HepG2 (cell line): ENCODE data around the gene RAB30. TPM values are rescaled to one million over a fixed set of nuclear protein-coding genes. Genes with fewer than 3 reads are reported as not detected.
A peak's percentile ranks its signal among the peaks of the same experiment; 100 is the strongest.

Source experiments
- ATAC-seq: fragments of 200-7000 bp; cut with Tn5 transposase; 3 replicates; pipeline ENCODE4 v1.9.1; 2020; ENCODE audit warnings: mild to moderate bottlenecking, moderate library complexity
- BruUV-seq: library from RNA; stranded (reverse); fragments of 400-500 nt; replicated peaks from 2 replicates; lab custom pipeline; 2021; lab: Mats Ljungman, UMichigan
- CTCF ChIA-PET: fragments of 300-600 bp; formaldehyde crosslinking; extraction: SDS; loops from one replicate; lab custom pipeline; 2021; ENCODE audit warnings: low total read pairs, inconsistent platforms, low intra/inter-chr PET ratio; lab: Yijun Ruan, JAX
- POLR2A ChIA-PET: fragments of 350-600 bp; sonication (Branson Sonifier 250); formaldehyde crosslinking; loops from one replicate; lab custom pipeline; 2020; ENCODE audit warnings: antibody characterized with exemption, inconsistent platforms; lab: Yijun Ruan, JAX
- DNase-seq: peaks from one replicate; pipeline ENCODE4 v3.0.0-alpha.2; 2015; ENCODE audit warnings: low spot score
- FAIRE-seq: peaks from 3 replicates; lab custom pipeline; 2011; peaks lifted over from hg19 to GRCh38; lab: Jason Lieb, UNC
- H2AFZ ChIP-seq: one replicate; pipeline ENCODE4 v1.6.1; 2011; ENCODE audit warnings: low read length, inconsistent platforms
- H3K27ac ChIP-seq: fragments of 300-600 bp; 3 replicates; pipeline ENCODE4 v1.8.0; 2011; ENCODE audit warnings: mixed run types, mild to moderate bottlenecking, mixed read lengths, low read length, inconsistent platforms; ENCODE audit not compliant: insufficient read depth; ENCODE audit errors: extremely low read length
- H3K27me3 ChIP-seq, 2 experiments: fragments of 200-600 bp in 1 of 2; 2 replicates in 1 of 2; 3 replicates in 1 of 2; pipeline versions ENCODE4 v1.6.0 to v1.8.0; 2011; ENCODE audit warnings: low read length in 2 of 2, mild to moderate bottlenecking in 2 of 2, moderate library complexity in 2 of 2, inconsistent platforms in 1 of 2; ENCODE audit not compliant: insufficient read depth in 2 of 2, control insufficient read depth in 1 of 2
- H3K36me3 ChIP-seq, 2 experiments: fragments of 200-600 bp in 1 of 2; replicated peaks in 1 of 2; 2 replicates in 1 of 2; 3 replicates in 1 of 2; pipeline versions ENCODE4 v1.5.1 to v1.8.0; 2011; ENCODE audit warnings: low read length in 2 of 2, inconsistent platforms in 1 of 2; ENCODE audit not compliant: insufficient read depth in 2 of 2, control insufficient read depth in 1 of 2
- H3K4me1 ChIP-seq: 2 replicates; pipeline ENCODE4 v1.5.1; 2012; ENCODE audit warnings: low read length, inconsistent platforms; ENCODE audit not compliant: insufficient read depth
- H3K4me2 ChIP-seq: 2 replicates; pipeline ENCODE4 v1.6.0; 2011; ENCODE audit warnings: low read depth, low read length, inconsistent platforms
- H3K4me3 ChIP-seq, 3 experiments: fragments of 200-600 bp in 1 of 3; sonication (generic), shearing (Covaris generic) in 1 of 3; replicated peaks in 1 of 3; 2 replicates each; pipeline ENCODE4 v1.5.1; 2011 to 2016; ENCODE audit warnings: low read length in 3 of 3, inconsistent platforms in 2 of 3, low read depth in 2 of 3, mild to moderate bottlenecking in 2 of 3, control low read depth in 1 of 3, mixed read lengths in 1 of 3; ENCODE audit not compliant: insufficient read depth in 1 of 3
- H3K79me2 ChIP-seq: one replicate; pipeline ENCODE4 v1.6.1; 2011; ENCODE audit warnings: low read length, inconsistent platforms; ENCODE audit not compliant: insufficient read depth
- H3K9ac ChIP-seq: 2 replicates; pipeline ENCODE4 v1.6.0; 2011; ENCODE audit warnings: mild to moderate bottlenecking, low read depth, low read length, inconsistent platforms; ENCODE audit not compliant: insufficient read depth
- H3K9me3 ChIP-seq: 2 replicates; pipeline ENCODE4 v1.5.1; 2012; ENCODE audit warnings: mild to moderate bottlenecking, low read length
- H4K20me1 ChIP-seq: 2 replicates; pipeline ENCODE4 v1.6.0; 2011; ENCODE audit warnings: inconsistent platforms, mild to moderate bottlenecking, low read length, moderate library complexity; ENCODE audit not compliant: insufficient read depth
- CENPT ChIP-seq: sonication (generic); formaldehyde crosslinking; IDR thresholded peaks from 2 replicates; pipeline ENCODE4 v1.8.0; 2022; ENCODE audit warnings: low read depth, mild to moderate bottlenecking, moderate library complexity, missing genetic modification reagents
- E2F2 ChIP-seq: sonication (generic); formaldehyde crosslinking; IDR thresholded peaks from 2 replicates; pipeline ENCODE4 v1.4.0; 2020; ENCODE audit warnings: missing genetic modification reagents, borderline replicate concordance
- MAFF ChIP-seq: IDR thresholded peaks from 2 replicates; pipeline ENCODE4 v1.6.1; 2011; ENCODE audit warnings: low read depth, low read length, improper control_type of control experiment
- MAFK ChIP-seq, 2 experiments: IDR thresholded peaks in 1 of 2; conservative IDR thresholded peaks in 1 of 2; 2 replicates each; pipeline ENCODE4 v1.6.1; 2011; ENCODE audit warnings: improper control_type of control experiment in 2 of 2, low read length in 2 of 2
- NFIB ChIP-seq: sonication (generic); formaldehyde crosslinking; IDR thresholded peaks from 2 replicates; pipeline ENCODE4 v1.9.0; 2021; ENCODE audit warnings: missing genetic modification reagents, mild to moderate bottlenecking, borderline replicate concordance
- SOX13 ChIP-seq, 3 experiments: fragments of 450-650 bp in 1 of 3; sonication (generic) in 1 of 3; formaldehyde crosslinking in 1 of 3; IDR thresholded peaks in 2 of 3; conservative IDR thresholded peaks in 1 of 3; 2 replicates each; pipeline versions ENCODE4 v1.5.0 to v1.6.1; 2016 to 2020; ENCODE audit warnings: antibody characterized with exemption in 1 of 3, mild to moderate bottlenecking in 1 of 3, missing compliant biosample characterization in 1 of 3, missing genetic modification reagents in 1 of 3, moderate library complexity in 1 of 3
- TSC22D2 ChIP-seq: sonication (generic); formaldehyde crosslinking; IDR thresholded peaks from 2 replicates; pipeline ENCODE4 v1.5.1; 2020; ENCODE audit warnings: missing genetic modification reagents, mild to moderate bottlenecking, borderline replicate concordance
- ZFX ChIP-seq: sonication (generic); formaldehyde crosslinking; IDR thresholded peaks from 2 replicates; pipeline ENCODE4 v1.4.0; 2020; ENCODE audit warnings: mild to moderate bottlenecking, low read depth, missing genetic modification reagents, moderate library complexity
- ZNF333 ChIP-seq: sonication (generic); formaldehyde crosslinking; IDR thresholded peaks from 2 replicates; pipeline ENCODE4 v1.4.0; 2020; ENCODE audit warnings: mild to moderate bottlenecking, missing genetic modification reagents, borderline replicate concordance
- ZNF576 ChIP-seq: sonication (generic); formaldehyde crosslinking; IDR thresholded peaks from 2 replicates; pipeline ENCODE4 v1.4.0; 2020; ENCODE audit warnings: mild to moderate bottlenecking, missing genetic modification reagents
- ZNF639 ChIP-seq: conservative IDR thresholded peaks from 2 replicates; pipeline ENCODE4 v1.6.1; 2018; ENCODE audit warnings: missing genetic modification reagents
- ZNF713 ChIP-seq: sonication (generic); formaldehyde crosslinking; IDR thresholded peaks from 2 replicates; pipeline ENCODE4 v1.4.0; 2020; ENCODE audit warnings: mild to moderate bottlenecking, missing genetic modification reagents
- ZNF782 ChIP-seq: sonication (generic); formaldehyde crosslinking; IDR thresholded peaks from 2 replicates; pipeline ENCODE4 v1.4.0; 2020; ENCODE audit warnings: missing genetic modification reagents, mild to moderate bottlenecking, borderline replicate concordance
- ZSCAN25 ChIP-seq: sonication (generic); formaldehyde crosslinking; IDR thresholded peaks from 2 replicates; pipeline ENCODE4 v1.8.0; 2022; ENCODE audit warnings: mild to moderate bottlenecking, missing genetic modification reagents
- WGBS: methylation state at CpG from one replicate; pipeline ENCODE4 v1.1.6; 2017; ENCODE audit warnings: low lambda C conversion rate; 5-methylcytosine and 5-hydroxymethylcytosine counted together
- in situ Hi-C: cut with HindIII; loops from 2 replicates; pipeline ENCODE4 v1.10.0; 2017; ENCODE audit warnings: low pct_unique_long_range_greater_than_20kb; ENCODE audit not compliant: extremely low pct_ligation_motif_present
- intact Hi-C: fragments of 100-400 bp; cut with micrococcal nuclease; formaldehyde crosslinking; loops from one replicate; pipeline ENCODE4 v1.10.0; 2022; ENCODE audit not compliant: unreplicated experiment
- polyA plus RNA-seq, 8 experiments: library from polyadenylated mRNA; depleted of rRNA in 3 of 8; stranded (reverse) in 7 of 8; unstranded in 1 of 8; fragments of >200 nt; fragmentation: Illumina TruSeq in 4 of 8; extraction: Trizol in 4 of 8; gene quantifications; 2 replicates each; pipeline versions ENCODE4 v1.2.1 to v1.2.3, GENCODE V29; 2011 to 2016; ENCODE audit warnings: low read depth in 4 of 8, missing spikeins in 1 of 8, mixed read lengths in 1 of 8; ENCODE audit not compliant: insufficient read depth in 1 of 8
- total RNA-seq, 5 experiments: library from RNA; depleted of rRNA; stranded (reverse); fragments of >200 nt; fragmentation: Illumina TruSeq; extraction: Trizol; gene quantifications; 2 replicates each; pipeline ENCODE4 v1.2.3, GENCODE V29; 2016; ENCODE audit warnings: low read depth in 1 of 5

Gene RAB30
- total and polyA plus RNA-seq, 2 of the 13 experiments (the other 11 are each of a cell fraction or from before 2014, with no cell fraction given), result 3.7 to 5.0 TPM

- 92% methylated on average over 2 of the region's 2 CpGs for WGBS
- H3K79me2 ChIP-seq, result peaks cover 3% of the 10 kb centered on the region
- DNase-seq (no peak), FAIRE-seq (no peak)
- no peaks in the 10 kb centered on the region for H4K20me1 ChIP-seq
- H3K4me3 ChIP-seq, result no peak overlapping the region
- no peaks in the 10 kb centered on the region for H3K27me3 ChIP-seq
- no peak overlapping the region for H3K27ac ChIP-seq
- BruUV-seq, result no TSS peak
- CTCF ChIA-PET, result no interaction called here
- H2AFZ ChIP-seq, result no peak overlapping the region
- H3K9me3 ChIP-seq, result no peaks in the 10 kb centered on the region
- intact Hi-C loops, result no loop called here
- H3K4me1 ChIP-seq, result peaks cover 54% of the 10 kb centered on the region
- TF ChIP-seq NFIB (CRISPR knock-in tag) (no peak), ZFX (no peak), SOX13 (IDR thresholded peaks at IDR 0.05) (no peak), SOX13 (CRISPR knock-in tag; conservative IDR thresholded peaks at IDR 0.05 in 1 of 2, IDR thresholded peaks at IDR 0.05 in 1 of 2) (0 out of 4 replicates have a peak, but pooled peaks of 1 of the 2 experiments have one; percentile 15), CENPT (CRISPR knock-in tag) (no peak), MAFF (peak; percentile 33; the same call in 1 of the 2 replicates), MAFK (conservative IDR thresholded peaks at IDR 0.05 in 1 of 2, IDR thresholded peaks at IDR 0.05 in 1 of 2; ENCODE audit: low read length in 2 of 2) (peak; percentile 42 to 59), ZNF333 (CRISPR knock-in tag) (no peak), TSC22D2 (CRISPR knock-in tag) (no peak), ZSCAN25 (no peak), ZNF713 (no peak), ZNF576 (no peak), ZNF782 (no peak), E2F2 (CRISPR knock-in tag) (no peak), ZNF639 (CRISPR knock-in tag) (no peak)
- TF ChIP-seq, all 625 proteins: peak for 3
- H3K36me3 ChIP-seq, result no peaks in the 10 kb centered on the region
- ATAC-seq, result no peak
- POLR2A ChIA-PET, result no interaction called here
- in situ Hi-C loops, result no loop called here
- no peak overlapping the region for H3K9ac ChIP-seq
- no peak overlapping the region for H3K4me2 ChIP-seq
These were observed 60.1 kb downstream of the RAB30 start for GRCh38 chr11:83011333-83012167.
